Gastroesophageal sphincter (tissue), 4 donors: ENCODE results near the gene PTTG1. TPM values are rescaled to one million over a fixed set of nuclear protein-coding genes. Genes with fewer than 3 reads are reported as not detected.

ENCODE experiments used
- ATAC-seq: fragments of 150-250 bp; one replicate; pipeline ENCODE4 v1.9.1; 2016; ENCODE audit warnings: mild to moderate bottlenecking, moderate library complexity
- H3K27ac ChIP-seq, 4 donors: fragments of 200-600 bp; sonication (generic) in 3 of 4; 1 replicate in 3 of 4; 2 replicates in 1 of 4; pipeline ENCODE4 v1.5.1; 2016 to 2019
- H3K27me3 ChIP-seq: fragments of 200-600 bp; sonication (generic); one replicate; pipeline ENCODE4 v1.5.1; 2019
- H3K36me3 ChIP-seq, 2 donors: fragments of 200-600 bp; sonication (generic); one replicate each; pipeline ENCODE4 v1.5.1; 2019; ENCODE audit warnings: control low read depth in 1 of 2
- H3K4me1 ChIP-seq, 3 donors: fragments of 200-600 bp; sonication (generic); 1 replicate in 2 of 3; 2 replicates in 1 of 3; pipeline ENCODE4 v1.5.1; 2016 to 2019; ENCODE audit warnings: control low read depth in 2 of 3
- H3K4me3 ChIP-seq, 2 donors: fragments of 200-600 bp; sonication (generic); one replicate each; pipeline ENCODE4 v1.5.1; 2019; ENCODE audit warnings: mild to moderate bottlenecking in 1 of 2, moderate library complexity in 1 of 2
- H3K9me3 ChIP-seq, 3 donors: fragments of 200-600 bp; sonication (generic); one replicate each; pipeline ENCODE4 v1.5.1; 2017 to 2019; ENCODE audit warnings: control low read depth in 2 of 3
- CTCF ChIP-seq, 4 experiments: fragments of 200-600 bp in 2 of 4; fragments of 450-650 bp in 2 of 4; sonication (generic) in 1 of 4; IDR thresholded peaks; one replicate each; pipeline ENCODE4 v1.5.1; 2017 to 2019; ENCODE audit warnings: antibody characterized with exemption in 4 of 4, mild to moderate bottlenecking in 2 of 4, moderate library complexity in 2 of 4
- EP300 ChIP-seq: sonication (generic); formaldehyde crosslinking; IDR thresholded peaks from one replicate; pipeline ENCODE4 v1.6.1; 2017; ENCODE audit warnings: antibody characterized with exemption, mild to moderate bottlenecking
- POLR2A ChIP-seq, 2 donors: fragments of 450-650 bp; IDR thresholded peaks; one replicate each; pipeline ENCODE4 v1.6.1; 2017; ENCODE audit warnings: antibody characterized with exemption in 2 of 2, mild to moderate bottlenecking in 2 of 2, moderate library complexity in 1 of 2
- POLR2AphosphoS5 ChIP-seq: sonication (generic); formaldehyde crosslinking; IDR thresholded peaks from one replicate; pipeline ENCODE4 v1.6.1; 2017; ENCODE audit warnings: antibody characterized with exemption
- WGBS, 2 donors: methylation state at CpG; one replicate each; pipeline ENCODE4 v1.1.5; 2018; ENCODE audit warnings: low coverage in 1 of 2; 5-methylcytosine and 5-hydroxymethylcytosine counted together
- total RNA-seq, 4 donors: library from RNA; depleted of rRNA; stranded (reverse); fragments of >200 nt; gene quantifications; one replicate each; pipeline ENCODE4 v1.1.0, GENCODE V29; 2016

PTTG1 gene
- total RNA-seq, 4 donors from 2014 or later: 3.5 to 31.8 (median 4.8) TPM

DNA sequence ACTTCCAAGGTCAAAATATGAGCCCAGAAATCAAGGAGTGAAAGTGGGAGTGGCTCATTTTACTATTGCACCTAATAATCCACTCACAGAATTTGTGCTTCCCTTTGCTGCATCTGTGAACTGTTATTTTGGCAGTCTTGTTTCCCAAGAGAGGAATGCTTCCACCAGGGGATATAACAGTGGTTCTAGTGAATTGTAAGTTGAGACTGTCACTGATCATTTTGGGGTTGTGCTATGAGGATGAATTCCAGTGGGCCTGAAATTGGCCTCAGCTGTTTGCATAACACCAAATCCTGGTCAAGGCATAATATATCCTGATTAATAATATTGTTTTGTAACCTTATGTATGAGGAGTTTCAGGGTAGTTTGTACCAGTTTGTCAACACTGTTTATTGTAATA is 36.2 kb upstream of the PTTG1 start:
- Histone ChIP-seq H3K4me3 (no peak overlapping the region), H3K36me3 (no peaks in the 10 kb centered on the region), H3K27me3 (no peaks in the 10 kb centered on the region), H3K27ac (no peak overlapping the region), H3K9me3 (peaks cover 0 to 18% (median 0%) of the 10 kb centered on the region in 3 donors), H3K4me1 (no peaks in the 10 kb centered on the region)
- ATAC-seq: no peak
- TF ChIP-seq CTCF (IDR thresholded peaks at IDR 0.05) (no peak), POLR2A (IDR thresholded peaks at IDR 0.05) (no peak), EP300 (no peak)

DNA sequence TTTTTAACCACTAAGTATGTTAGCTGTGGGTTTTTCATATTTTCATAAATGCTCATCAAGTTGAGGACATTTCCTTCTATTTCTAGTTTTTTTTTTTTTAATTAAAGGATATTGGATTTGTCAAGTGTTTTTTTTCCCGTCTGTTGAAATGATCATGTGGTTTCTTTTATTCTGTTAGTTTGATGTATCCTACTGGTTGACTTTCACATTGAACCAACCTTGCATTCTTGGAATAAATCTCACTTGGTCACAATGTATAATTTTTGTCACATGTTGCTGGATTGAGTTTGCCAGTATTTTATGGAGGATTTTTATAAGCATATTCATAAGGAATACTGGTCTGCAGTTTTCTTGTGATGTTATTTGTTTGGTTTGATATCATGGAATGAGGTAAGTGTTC is 34.2 kb upstream of the PTTG1 start:
- whole genome bisulfite sequencing, 2 donors: 92 to 100% methylated on average over 1 of the region's 1 CpG
- no peak for TF ChIP-seq POLR2A (IDR thresholded peaks at IDR 0.05)
- no peak for TF ChIP-seq CTCF (IDR thresholded peaks at IDR 0.05)
- no peak for TF ChIP-seq POLR2AphosphoS5
- TF ChIP-seq EP300: no peak
- Histone ChIP-seq H3K4me3 (no peak overlapping the region), H3K9me3 (peaks cover 0 to 18% (median 0%) of the 10 kb centered on the region in 3 donors), H3K27me3 (no peaks in the 10 kb centered on the region), H3K4me1 (peaks cover 0 to 8% (median 0%) of the 10 kb centered on the region in 3 donors), H3K27ac (no peak overlapping the region), H3K36me3 (no peaks in the 10 kb centered on the region)
- no peak for ATAC-seq

- Histone ChIP-seq H3K9me3 (peaks cover 0 to 18% (median 0%) of the 10 kb centered on the region in 3 donors), H3K27ac (no peak overlapping the region), H3K27me3 (no peaks in the 10 kb centered on the region), H3K36me3 (peaks cover 0 to 10% of the 10 kb centered on the region in 2 donors), H3K4me1 (peaks cover 0 to 27% (median 0%) of the 10 kb centered on the region in 3 donors), H3K4me3 (no peak overlapping the region)
- TF ChIP-seq POLR2A (IDR thresholded peaks at IDR 0.05) (no peak), CTCF (IDR thresholded peaks at IDR 0.05) (peak; percentile 24 to 47 (median 34)), POLR2AphosphoS5 (no peak), EP300 (no peak)
- ATAC-seq: no peak
- 34 to 38% methylated on average over 2 to 3 of the region's 8 CpGs for WGBS, 2 donors
Measured at GRCh38 chr5:160390787-160391696, 30.6 kb upstream of the PTTG1 start.

DNA sequence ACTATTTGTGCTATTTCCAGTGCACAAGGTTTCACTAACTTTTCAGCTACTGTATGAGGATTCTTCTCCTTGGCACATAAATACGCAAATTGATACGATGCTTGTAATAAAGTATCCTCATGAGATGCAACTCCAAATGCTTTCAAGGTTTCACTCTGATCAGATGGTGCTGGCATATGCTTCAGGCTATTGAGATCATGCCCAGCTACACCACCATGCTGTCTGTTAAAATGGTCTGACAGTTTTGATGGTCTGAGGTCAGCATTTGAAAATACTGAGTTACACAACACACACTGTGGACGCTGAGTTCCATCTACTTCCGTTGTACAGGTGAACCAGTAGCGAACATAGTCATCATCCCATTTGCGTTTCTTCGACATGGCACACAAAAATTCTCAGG is 26.5 kb upstream of the PTTG1 start:
- Histone ChIP-seq H3K9me3 (no peaks in the 10 kb centered on the region), H3K4me3 (no peak overlapping the region), H3K27me3 (no peaks in the 10 kb centered on the region), H3K4me1 (peaks cover 0 to 60% (median 3%) of the 10 kb centered on the region in 3 donors), H3K27ac (no peak overlapping the region), H3K36me3 (peaks cover 0 to 10% of the 10 kb centered on the region in 2 donors)
- 90 to 91% methylated on average over 6 to 7 of the region's 7 CpGs for WGBS, 2 donors
- TF ChIP-seq POLR2A (IDR thresholded peaks at IDR 0.05) (no peak), CTCF (IDR thresholded peaks at IDR 0.05) (no peak), EP300 (no peak), POLR2AphosphoS5 (no peak)
- no peak for ATAC-seq

- no peaks in the 10 kb centered on the region for H3K27me3 ChIP-seq
- peaks cover 3 to 23% of the 10 kb centered on the region in 2 donors for H3K36me3 ChIP-seq
- 78 to 100% methylated on average over 1 of the region's 1 CpG for WGBS, 2 donors
- TF ChIP-seq POLR2AphosphoS5 (no peak), POLR2A (IDR thresholded peaks at IDR 0.05) (no peak), EP300 (no peak), CTCF (IDR thresholded peaks at IDR 0.05) (no peak)
- no peak for ATAC-seq
- peaks cover 0 to 58% (median 3%) of the 10 kb centered on the region in 3 donors for H3K4me1 ChIP-seq
- no peak overlapping the region for H3K27ac ChIP-seq
- no peak overlapping the region for H3K4me3 ChIP-seq
- no peaks in the 10 kb centered on the region for H3K9me3 ChIP-seq
Measured at GRCh38 chr5:160397492-160397891, 24.2 kb upstream of the PTTG1 start.
